Activated CD4-positive, alpha-beta T cell treated with anti-CD3 and anti-CD28 coated beads, Interleukin-2, amount 50 U/mL, for 16 hours (primary cell): ENCODE data around the gene SEC11C.
"Not testable (repeated sequence)": the region's sequence is repeated elsewhere in the genome, so short reads cannot be mapped to it uniquely, and the experiment has no call there.

Experiments used
- DNase-seq: peaks from one replicate; pipeline ENCODE4 v3.0.0-alpha.2; 2020

SEC11C gene

DNA sequence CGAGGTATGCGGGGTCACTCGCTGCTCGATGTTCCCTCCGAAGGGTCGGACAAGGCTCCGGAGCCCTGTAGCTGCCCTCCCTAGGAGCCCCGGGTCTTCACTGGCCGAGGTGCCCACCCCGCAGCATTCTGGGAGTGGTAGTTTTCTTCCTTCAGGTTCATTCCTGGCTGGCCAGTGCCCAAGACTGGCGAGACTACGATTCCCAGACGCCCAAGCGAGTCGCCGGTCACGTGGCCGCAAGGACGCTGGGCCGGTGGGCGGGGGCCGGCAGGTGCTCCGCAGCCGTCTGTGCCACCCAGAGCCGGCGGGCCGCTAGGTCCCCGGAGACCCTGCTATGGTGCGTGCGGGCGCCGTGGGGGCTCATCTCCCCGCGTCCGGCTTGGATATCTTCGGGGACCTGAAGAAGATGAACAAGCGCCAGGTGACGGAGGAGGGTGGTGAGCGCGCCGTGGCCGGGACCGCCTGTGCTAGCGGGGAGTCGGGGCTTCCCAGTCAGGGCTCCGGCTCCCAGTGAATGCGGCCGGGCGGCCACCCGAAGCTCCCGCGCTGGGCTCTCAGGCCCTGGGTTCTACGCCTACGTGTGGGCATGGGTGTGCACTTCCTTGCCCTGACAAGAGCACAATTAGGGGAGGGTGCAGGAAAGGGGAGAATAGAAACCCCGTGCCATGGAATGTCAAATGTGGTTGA is at the start of gene SEC11C:
SEC11C (plus strand) TSS at position 270 of the 687 bp plus-strand sequence; CDS start at position 335, 65 bp downstream.
- DNase-seq, result peak; percentile 97

DNA sequence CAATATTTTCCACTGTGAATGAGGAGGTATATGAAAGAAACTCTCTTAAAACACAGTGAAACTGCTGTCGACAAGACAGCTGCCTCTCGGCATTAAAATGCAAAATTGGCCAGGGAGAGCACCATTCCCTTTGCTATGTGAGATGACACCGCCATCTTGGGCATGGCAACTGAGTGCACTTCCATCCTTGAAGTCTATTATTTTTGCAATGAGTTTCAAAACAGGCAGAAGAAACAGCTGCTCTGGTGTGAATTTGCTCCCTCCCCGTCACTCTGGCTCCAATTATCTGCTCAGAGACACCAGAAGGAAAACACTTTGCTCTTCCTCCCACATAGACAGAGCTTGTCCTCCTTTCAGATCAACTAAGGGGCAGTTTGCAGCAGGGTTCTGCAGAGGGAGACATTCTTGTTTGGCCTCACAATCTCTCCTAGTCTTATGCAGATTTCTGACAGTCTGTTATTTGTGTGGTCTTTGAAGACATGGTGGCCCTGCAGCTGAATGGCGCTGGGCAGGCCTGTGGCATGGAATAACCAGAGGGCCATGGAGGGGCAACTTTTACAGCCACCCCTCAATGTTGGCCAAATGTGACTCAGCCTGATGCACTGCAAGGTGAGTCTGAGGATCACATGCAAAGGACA is 48.6 kb upstream of the SEC11C start:
- no peak for DNase-seq

DNA sequence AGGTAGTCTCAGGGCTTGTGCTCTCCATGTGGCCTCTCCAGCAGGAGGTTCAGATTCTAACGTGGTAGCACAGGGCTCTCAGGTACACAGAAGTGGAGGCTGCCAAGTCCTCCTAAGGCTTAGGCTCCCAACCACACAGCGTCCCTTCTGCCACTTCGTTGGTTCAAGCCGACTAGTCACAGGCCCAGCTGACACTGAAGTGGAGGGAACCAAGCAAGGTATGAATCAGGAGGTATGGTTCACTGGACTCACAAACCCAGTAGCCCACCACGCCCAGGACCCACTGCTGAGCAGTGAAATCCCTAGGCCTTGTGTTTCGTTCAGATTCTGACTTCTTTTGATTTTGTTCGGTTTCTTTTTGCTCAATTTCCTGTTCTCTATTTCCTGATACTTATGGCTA is 46.0 kb upstream of the SEC11C start:
- DNase-seq, result no peak

DNA sequence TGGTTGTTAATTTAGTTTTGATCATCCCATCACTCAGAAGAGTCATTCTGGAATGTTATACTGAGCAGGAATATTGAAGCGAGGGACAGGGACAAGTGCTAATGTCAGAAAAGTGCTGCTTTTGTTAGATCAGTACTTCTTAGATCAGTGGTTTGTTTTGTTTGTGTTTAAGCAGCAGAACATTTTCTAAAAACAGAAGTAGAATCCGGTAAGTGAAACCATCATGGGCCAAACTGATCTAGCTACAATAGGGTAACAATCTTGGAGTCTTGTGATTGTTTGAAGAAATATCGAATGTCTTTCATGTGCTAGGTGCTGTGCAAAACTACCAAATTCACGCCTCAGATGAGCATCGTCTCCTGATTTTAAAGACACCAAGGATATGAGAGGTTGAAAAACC is 45.1 kb upstream of the SEC11C start:
- no peak for DNase-seq

- no peak for DNase-seq
These were observed 43.4 kb upstream of the SEC11C start for GRCh38 chr18:59096098-59096789.

DNA sequence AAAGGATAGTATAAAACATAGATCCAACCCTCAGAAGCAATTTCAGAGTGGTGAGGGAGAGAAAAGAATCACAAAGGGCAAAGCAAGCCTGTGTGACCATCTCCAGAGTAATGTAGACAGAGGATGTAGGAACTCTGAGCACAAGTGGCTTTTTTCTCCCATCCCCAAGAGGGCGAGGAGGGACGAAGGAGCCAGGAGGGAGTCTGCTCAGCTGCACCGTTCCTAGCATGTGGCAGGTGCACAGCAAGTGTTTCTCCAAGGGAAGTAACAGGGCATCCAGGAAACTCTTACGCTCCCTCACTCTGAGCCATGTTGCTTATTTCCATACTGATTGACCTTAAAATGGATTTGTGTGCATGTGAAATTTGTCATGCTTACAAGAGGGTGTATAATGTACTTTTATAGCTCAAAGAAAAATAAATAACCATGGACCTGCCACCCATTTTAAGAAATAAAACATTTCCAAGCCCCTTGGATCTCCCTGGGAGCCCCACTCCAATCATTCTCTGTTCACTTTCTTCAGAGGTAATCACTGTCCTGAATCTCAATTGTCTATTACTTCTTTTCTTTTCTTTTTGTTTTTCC is 37.8 kb upstream of the SEC11C start:
- no peak for DNase-seq

DNA sequence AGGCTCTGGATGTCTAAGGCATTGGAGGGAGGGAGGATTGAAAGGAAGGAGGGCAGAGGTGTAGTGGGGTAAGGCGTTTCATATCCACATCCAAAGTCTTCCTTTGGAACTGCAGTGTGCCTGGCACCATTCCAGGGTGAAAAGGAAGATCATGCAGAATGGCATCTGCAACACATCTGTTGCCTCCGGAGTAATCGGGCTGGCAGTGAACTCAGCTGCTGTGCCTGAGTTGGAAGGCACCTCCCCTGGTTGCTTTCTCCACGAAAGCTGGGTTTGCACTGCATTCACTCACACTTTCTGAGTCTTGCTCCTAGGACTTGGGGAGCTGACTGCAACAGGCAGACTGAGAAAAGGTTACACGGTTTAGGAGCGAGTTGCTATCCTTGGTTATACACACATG is 30.3 kb upstream of the SEC11C start:
- no peak for DNase-seq

DNA sequence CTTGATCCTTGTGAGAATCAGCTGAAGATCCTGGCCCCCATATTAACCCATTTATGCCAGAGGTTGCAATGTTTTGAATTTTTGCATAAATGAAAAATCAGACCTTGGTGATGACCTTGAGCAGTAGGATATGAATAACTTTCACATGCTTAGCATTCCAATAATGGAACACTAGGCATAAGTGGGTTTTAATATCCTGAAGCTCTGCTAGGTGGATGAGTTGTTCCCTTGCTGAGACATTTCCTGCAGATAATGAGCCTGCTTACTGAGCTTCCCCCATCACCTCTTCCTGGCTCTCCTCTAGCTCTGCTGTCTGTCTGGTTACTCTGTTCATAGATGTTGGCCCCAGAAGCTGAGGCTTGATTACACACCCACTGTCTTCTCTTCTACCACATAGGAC is 25.5 kb upstream of the SEC11C start:
- DNase-seq, result no peak

DNA sequence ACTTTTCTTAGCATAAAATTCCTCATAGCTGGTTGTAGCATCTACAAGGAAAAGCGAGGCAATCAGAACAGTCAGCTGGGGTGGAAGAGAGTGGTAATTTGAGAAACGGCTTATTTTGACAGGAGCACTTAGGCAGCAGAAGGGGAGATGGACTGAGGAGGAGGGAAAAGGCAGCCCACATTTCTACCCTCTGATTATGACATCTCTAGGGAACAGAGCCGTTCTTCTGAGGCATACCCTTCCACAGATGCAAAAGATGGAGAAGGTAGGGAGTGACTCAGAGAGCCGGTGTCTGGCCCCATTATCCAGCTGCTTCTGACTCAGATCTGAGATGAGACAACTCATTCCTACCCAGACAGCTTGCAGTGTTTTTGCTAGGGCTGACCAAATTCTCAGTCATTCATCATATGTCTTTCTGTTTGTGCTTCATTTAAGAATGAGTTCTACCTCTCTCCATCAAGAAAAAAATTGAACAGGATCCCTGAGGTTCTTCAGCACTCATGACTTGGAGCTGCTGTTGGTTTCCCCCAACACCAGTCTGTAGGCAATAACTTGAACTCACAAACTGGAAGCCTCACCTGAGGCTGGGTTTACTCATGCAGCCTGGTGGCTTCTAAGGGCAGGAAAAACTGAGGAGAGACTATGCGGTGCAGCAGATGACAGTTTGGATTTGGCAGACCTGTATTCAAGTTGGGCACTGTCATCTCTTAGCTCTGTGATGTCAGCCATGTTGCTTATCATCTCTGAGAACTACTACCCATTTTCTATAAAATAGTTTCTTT is 15.9 kb upstream of the SEC11C start:
- peak; percentile 85 for DNase-seq

DNA sequence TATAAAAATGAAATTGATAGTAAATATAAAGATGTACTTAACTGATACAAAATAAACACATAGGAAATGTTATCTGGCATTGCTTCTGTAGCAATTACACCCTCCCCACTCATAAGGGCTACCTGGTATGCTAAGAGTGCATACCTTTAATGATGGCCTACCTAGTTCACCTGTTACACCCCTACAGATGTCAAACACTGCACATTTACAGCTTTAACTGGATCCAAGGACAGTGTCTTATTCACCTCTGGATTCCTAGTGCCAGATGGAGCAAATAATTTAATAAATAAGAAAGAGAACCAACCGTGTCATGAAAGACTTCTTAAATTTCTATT is 15.3 kb upstream of the SEC11C start:
- no peak for DNase-seq

DNA sequence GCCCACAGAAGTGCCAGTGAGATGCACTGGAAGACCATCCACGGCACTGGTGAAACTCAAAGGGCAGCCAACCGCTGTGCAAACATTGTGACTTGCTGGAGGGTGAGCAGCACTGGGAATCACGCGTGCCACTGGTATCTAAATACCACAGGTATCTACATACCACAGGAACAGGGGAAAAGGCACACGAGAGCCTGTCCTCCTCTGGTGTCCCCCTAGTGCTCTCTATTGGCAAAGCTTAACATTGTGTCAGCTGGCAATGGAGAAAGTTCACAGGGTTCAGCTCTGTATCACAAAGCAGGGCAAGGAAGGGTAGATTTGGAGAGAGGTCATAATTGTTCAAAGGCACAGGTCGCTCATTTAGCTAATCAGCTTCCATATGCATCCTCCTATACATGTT is 12.6 kb upstream of the SEC11C start:
- no peak for DNase-seq

- DNase-seq, result no peak
These were observed 9.6 kb upstream of the SEC11C start for GRCh38 chr18:59129951-59130703.

GRCh38 chr18:59132810-59133465 is 6.7 kb upstream of the SEC11C start:
- DNase-seq, result no peak

- DNase-seq, result peak; percentile 94
These were observed 431 bp upstream of the SEC11C start for GRCh38 chr18:59139291-59139614.

GRCh38 chr18:59140302-59140885 is 710 bp downstream of the SEC11C start:
- DNase-seq, result no peak

DNA sequence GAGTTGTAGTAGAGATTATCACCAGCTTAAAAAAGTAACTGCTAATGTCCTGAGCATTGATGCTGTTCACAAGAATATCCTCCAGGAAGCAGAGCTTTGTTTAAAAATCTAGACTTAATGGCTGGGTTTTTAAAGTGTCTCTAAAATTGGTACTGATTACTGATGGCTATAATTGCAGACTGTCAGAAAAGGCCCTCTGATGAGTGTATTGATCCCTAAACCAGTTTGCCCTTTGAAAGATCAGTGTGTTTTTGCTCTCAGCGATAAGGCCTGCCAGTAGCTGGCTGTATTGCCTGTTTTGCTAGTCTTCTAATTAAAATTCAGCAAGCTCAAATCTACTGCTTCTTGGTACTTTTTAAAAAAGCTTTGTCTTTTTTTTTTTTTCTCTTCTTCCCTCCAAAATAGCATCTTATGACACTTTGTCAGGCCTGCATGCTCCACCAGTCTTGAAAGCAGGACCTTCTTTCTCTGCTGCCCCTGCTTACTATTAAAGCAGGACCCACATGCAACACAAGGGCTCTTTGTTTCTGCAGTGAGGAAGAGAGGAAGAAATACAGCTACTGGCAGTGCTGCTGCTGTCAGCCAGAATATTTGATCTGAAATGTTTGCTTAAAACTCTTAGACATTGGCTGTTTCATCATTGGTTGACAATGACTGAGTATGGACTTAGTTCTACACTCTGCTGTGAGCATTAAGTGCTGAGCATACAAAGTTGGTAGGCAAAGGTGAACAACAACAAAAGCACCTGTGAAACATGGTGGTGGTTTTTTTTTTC is 1.8 kb downstream of the SEC11C start:
- no peak for DNase-seq

DNA sequence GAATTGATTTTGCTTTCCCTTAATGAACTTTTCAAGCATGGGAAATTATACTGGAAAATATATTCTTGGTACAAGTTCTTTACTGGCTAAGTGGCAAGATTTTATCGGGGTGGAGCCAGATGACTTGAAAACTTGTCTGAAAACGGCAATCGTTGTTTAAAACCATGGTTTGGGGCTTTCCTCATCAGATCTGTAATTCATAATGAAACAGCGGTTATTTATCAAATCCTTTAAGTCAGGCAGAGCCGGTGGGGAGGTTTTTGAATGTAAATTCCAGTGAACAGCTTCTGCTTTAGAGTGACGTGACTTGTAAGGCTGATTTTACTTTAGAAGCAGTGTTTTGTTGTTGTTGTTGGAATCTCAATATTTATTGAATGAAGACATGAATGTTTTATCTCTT is 2.6 kb downstream of the SEC11C start:
- DNase-seq, result peak; percentile 83

GRCh38 chr18:59142800-59143416 is 3.2 kb downstream of the SEC11C start:
- not testable (repeated sequence) for DNase-seq

DNA sequence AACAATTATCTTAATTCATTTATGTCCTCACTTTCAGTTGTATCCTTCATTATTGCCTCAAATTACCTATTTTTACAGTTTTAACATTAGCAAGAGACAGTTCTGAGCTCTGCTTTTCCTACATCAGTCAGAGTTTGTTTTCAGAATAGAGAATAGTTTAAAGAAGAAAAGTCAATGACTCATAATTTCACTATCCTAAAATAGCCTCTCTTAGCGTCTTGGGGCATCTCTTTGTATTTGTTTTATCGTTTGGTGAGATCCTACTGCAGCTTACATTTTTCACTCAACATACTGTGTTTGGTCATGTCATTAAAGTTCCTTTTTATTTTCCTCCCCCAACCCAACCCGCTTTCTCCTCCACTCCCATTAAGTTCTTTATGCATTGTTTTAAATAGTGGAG is 3.8 kb downstream of the SEC11C start:
- DNase-seq, result peak; percentile 37

DNA sequence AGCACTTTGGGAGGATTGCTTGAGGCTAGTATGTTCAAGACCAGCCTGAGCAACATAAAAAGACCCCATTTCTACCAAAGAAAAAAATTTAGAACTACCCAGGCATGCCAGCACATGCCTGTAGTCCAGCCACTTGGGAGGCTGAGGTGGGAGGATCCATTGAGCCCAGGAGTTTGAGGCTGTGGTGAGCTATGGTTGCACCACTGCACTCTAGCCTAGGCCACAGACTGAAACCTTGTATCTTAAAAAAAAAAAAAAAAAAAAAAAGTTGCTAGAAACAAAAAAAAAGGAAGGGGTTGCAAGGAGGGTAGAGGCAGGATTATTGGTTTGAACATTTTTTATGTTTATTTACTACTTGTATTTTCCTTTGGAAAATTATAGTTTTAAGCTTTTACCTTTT is 4.8 kb downstream of the SEC11C start:
- no peak for DNase-seq
